C1 segment of cervical spinal cord (tissue), 14 donors: Measurements from ENCODE around the gene FAM217A.

ENCODE experiments used
- DNase-seq, 14 donors: peaks; one replicate each; lab custom pipeline; 2025; lab: John Stamatoyannopoulos, UW

Gene FAM217A

DNA sequence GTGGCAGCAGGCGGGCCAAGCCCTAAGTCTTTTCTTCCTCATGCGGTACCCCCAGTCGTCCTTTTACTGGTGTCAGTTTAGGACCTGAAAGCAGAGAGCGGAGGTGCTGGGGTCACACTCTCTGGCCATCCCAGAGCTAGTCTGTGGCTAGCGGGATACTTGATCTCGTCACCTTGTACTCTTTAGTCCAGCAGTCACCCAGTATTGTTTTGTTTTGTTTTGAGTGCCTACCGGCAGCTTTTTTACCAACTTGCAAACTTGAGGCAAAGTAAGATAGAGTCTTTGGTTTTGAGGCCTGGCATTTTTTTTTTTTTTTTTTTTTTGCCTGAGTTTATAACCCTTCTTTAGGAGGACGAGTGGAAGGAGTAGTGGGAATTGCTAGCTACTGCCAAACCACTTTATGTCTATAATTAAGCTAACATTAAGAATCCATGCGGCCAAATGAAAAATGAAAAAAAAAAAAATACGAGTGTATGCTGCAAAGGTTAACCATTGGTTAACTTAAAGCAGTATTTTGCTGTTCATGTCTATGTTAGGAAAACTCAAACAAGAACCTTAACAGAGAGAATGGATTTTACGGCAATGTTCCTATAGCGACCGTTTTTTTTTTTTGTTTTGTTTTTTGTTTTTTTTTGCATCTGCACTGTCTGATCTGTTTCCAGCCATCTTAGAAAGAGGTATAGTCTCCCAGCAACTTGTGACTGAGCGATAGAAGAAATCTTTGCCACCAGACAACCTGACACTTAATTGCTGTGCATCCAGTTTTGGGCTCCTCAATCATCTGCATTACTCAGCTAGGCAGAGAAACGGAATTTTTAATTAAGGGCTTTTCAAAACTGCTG lies 56.9 kb downstream of the FAM217A start:
- peak in 2 of 14 donors; percentile 26 to 66 for DNase-seq

DNA sequence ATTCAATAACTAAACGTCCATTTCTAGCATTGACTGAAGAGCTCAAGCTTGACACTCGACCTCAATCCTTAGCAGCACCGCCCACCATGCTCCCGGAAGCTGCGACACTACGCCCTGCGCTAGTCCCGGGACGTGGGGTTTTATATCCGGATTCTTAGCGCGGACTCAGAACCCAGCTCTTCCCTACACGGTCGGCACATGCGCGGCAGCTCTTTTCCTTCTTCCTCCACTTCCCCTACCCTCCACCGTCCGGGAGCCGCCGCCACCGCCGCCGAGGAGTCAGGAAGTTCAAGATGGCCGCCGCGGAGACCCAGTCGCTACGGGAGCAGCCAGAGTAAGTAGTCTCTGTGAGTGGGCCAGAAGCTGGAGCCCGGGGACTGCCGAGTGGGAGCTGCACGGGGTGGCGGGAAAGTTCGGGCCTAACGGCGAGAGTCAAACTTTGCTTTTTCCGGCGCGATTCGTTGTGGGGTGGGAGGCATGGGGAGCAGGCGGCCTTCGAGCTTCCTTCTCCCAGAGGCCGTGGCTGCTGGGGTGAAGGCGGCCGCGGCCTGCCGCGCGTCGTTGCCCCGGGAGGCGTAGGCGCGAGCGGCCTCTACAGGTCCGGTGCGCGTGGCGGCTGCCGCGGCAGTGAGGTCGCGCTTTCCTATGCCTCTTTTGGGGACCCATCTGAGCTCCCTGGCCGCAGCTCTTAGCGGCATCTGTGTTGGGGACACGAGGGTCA lies 57.6 kb downstream of the FAM217A start:
- DNase-seq: peak; percentile 25 to 96 (median 92)

DNA sequence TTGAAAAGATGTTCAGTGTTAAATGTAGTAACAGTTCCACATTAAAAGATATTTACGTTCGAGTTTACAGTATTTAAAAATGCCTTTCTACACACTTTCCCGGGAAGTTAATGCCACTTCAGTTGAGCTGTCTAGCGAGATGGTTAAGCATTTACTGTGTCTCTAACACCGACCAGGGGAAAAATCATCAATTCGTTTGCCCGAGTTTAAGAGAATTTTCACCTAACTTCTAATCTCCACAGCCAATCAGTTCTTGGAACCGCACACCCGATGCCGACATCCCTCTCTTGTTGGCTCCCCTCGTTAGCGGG lies 58.2 kb downstream of the FAM217A start:
- no peak for DNase-seq

DNA sequence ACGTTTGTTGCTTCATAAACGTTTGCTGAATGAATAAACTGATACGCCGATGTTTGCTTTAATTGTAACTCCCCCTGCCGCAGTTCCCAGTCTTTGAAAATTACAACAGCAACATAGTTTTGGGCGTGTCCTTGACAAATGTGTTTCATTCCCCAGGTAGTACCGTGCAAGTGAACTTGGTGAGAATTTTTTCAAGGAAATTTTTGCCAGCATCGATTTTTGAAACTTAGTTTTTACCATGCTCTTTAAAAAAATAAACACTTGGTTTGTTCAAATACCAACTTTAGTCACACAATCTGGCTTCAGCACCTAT lies 60.1 kb downstream of the FAM217A start:
- no peak for DNase-seq
